MCF 10A (cell line): ENCODE results near the gene PLCD3. TPM values are rescaled to one million over a fixed set of nuclear protein-coding genes. Genes with fewer than 3 reads are reported as not detected.

ENCODE experiments used
- Bru-seq: library from RNA; stranded (reverse); fragments of 400-500 nt; gene quantifications from one replicate; lab custom pipeline; 2021; lab: Mats Ljungman, UMichigan
- BruChase-seq, 2 experiments: library from RNA; stranded (reverse); fragments of 400-500 nt; gene quantifications; one replicate each; lab custom pipeline; 2021; lab: Mats Ljungman, UMichigan
- BruUV-seq: library from RNA; stranded (reverse); fragments of 400-500 nt; replicated peaks from 2 replicates; lab custom pipeline; 2021; lab: Mats Ljungman, UMichigan
- CTCF ChIA-PET: fragments of 300-600 bp; sonication (Branson Sonifier 250); formaldehyde crosslinking; extraction: SDS; loops from one replicate; lab custom pipeline; 2021; ENCODE audit warnings: antibody characterized with exemption, inconsistent platforms; lab: Yijun Ruan, JAX
- POLR2A ChIA-PET: fragments of 300-600, 350-650 bp; sonication (Branson Sonifier 250); formaldehyde crosslinking; extraction: SDS; loops from one replicate; lab custom pipeline; 2020; ENCODE audit warnings: antibody characterized with exemption, inconsistent platforms; lab: Yijun Ruan, JAX
- DNase-seq: peaks from one replicate; pipeline ENCODE4 v3.0.0-alpha.2; 2018; ENCODE audit not compliant: unreplicated experiment
- H3K27ac Mint-ChIP-seq: one replicate; pipeline ENCODE4 v1.8.0; 2022; ENCODE audit warnings: mild to moderate bottlenecking, low read depth, mixed read lengths; ENCODE audit not compliant: unreplicated experiment
- H3K27me3 Mint-ChIP-seq: one replicate; pipeline ENCODE4 v1.8.0; 2022; ENCODE audit warnings: mixed read lengths; ENCODE audit not compliant: insufficient read depth, unreplicated experiment
- H3K36me3 Mint-ChIP-seq: one replicate; pipeline ENCODE4 v1.8.0; 2022; ENCODE audit warnings: mild to moderate bottlenecking, moderate library complexity, mixed read lengths; ENCODE audit not compliant: insufficient read depth, unreplicated experiment
- H3K4me1 Mint-ChIP-seq: one replicate; pipeline ENCODE4 v1.8.0; 2022; ENCODE audit warnings: mixed read lengths; ENCODE audit not compliant: insufficient read depth, unreplicated experiment
- H3K4me3 Mint-ChIP-seq: one replicate; pipeline ENCODE4 v1.8.0; 2022; ENCODE audit warnings: mild to moderate bottlenecking, moderate library complexity, mixed read lengths; ENCODE audit not compliant: unreplicated experiment
- H3K9me3 Mint-ChIP-seq: one replicate; pipeline ENCODE4 v1.8.0; 2022; ENCODE audit warnings: mixed read lengths; ENCODE audit not compliant: unreplicated experiment
- intact Hi-C: fragments of 100-400 bp; cut with micrococcal nuclease; formaldehyde crosslinking; loops from 2 replicates; pipeline ENCODE4 v1.14.1; 2022
- long read RNA-seq: library from polyadenylated mRNA; stranded (forward); transcript quantifications from one replicate; pipeline ENCODE4 v2.0.0, GENCODE V29; 2022
- total RNA-seq: library from RNA; stranded (reverse); gene quantifications from 2 replicates; pipeline ENCODE4 v1.2.3, GENCODE V29; 2022
- TF ChIP-seq, protein P1 (sequence below): fragments of 200-600 bp; IDR thresholded peaks from one replicate; pipeline ENCODE4 v1.8.0; 2022; ENCODE audit warnings: antibody characterized with exemption, mild to moderate bottlenecking; ENCODE audit not compliant: unreplicated experiment

PLCD3 gene, protein sequence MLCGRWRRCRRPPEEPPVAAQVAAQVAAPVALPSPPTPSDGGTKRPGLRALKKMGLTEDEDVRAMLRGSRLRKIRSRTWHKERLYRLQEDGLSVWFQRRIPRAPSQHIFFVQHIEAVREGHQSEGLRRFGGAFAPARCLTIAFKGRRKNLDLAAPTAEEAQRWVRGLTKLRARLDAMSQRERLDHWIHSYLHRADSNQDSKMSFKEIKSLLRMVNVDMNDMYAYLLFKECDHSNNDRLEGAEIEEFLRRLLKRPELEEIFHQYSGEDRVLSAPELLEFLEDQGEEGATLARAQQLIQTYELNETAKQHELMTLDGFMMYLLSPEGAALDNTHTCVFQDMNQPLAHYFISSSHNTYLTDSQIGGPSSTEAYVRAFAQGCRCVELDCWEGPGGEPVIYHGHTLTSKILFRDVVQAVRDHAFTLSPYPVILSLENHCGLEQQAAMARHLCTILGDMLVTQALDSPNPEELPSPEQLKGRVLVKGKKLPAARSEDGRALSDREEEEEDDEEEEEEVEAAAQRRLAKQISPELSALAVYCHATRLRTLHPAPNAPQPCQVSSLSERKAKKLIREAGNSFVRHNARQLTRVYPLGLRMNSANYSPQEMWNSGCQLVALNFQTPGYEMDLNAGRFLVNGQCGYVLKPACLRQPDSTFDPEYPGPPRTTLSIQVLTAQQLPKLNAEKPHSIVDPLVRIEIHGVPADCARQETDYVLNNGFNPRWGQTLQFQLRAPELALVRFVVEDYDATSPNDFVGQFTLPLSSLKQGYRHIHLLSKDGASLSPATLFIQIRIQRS
- 54.5 and 69.7 TPM in 2 replicates for total RNA-seq
- percentile 44 among the genes with signal in this experiment for Bru-seq, nascent RNA
- percentile 59 among the genes with signal in this experiment for BruChase-seq, experiment 1, labeled RNA remaining after a 6-hour chase
- percentile 54 among the genes with signal in this experiment for BruChase-seq, experiment 2, labeled RNA remaining after a 2-hour chase
- long read RNA-seq, full-length matches to known transcripts, result 13 of 29 reads
- long read RNA-seq, partial matches to known transcripts, result 10 of 29 reads
- long read RNA-seq, other reads (novel, unspliced or antisense), result 6 of 29 reads

DNA sequence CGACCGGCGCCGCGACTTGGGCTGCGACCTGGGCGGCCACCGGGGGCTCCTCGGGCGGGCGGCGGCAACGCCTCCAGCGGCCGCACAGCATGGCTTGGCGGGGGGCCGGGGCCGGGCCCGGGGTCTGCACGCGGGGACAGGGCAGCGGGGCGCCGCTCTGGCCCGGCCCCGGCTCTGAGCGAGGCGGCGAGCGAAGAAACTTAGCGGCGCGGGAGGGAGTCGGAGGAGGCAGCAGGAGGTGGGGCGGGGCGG lies at the start of gene PLCD3:
Gene PLCD3, minus strand, starts transcription at position 196 of the 252 bp plus-strand sequence. Its CDS starts 105 bp downstream, at position 91.
- Mint-ChIP-seq H3K4me1 (peaks cover 35% of the 10 kb centered on the region), H3K27me3 (no peaks in the 10 kb centered on the region), H3K4me3 (peak within 1 kb of the TSS; percentile 80), H3K27ac (peak within 1 kb of the TSS; percentile 64), H3K36me3 (peaks cover 5% of the 10 kb centered on the region), H3K9me3 (no peaks in the 10 kb centered on the region)
- TF ChIP-seq, protein P1, sequence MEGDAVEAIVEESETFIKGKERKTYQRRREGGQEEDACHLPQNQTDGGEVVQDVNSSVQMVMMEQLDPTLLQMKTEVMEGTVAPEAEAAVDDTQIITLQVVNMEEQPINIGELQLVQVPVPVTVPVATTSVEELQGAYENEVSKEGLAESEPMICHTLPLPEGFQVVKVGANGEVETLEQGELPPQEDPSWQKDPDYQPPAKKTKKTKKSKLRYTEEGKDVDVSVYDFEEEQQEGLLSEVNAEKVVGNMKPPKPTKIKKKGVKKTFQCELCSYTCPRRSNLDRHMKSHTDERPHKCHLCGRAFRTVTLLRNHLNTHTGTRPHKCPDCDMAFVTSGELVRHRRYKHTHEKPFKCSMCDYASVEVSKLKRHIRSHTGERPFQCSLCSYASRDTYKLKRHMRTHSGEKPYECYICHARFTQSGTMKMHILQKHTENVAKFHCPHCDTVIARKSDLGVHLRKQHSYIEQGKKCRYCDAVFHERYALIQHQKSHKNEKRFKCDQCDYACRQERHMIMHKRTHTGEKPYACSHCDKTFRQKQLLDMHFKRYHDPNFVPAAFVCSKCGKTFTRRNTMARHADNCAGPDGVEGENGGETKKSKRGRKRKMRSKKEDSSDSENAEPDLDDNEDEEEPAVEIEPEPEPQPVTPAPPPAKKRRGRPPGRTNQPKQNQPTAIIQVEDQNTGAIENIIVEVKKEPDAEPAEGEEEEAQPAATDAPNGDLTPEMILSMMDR, result no peak
- BruUV-seq, result no TSS peak
- POLR2A ChIA-PET, result interaction anchor here (0.5 to 4.8 kb wide), 7 partner anchors 18 to 377 kb away, joined by 3 to 115 read pairs (median 5); partner anchors contain the start of genes HEXIM1 and NMT1
- CTCF ChIA-PET, result interaction anchor here (0.5 to 2.2 kb wide), 16 partner anchors 17 to 271 kb away, joined by 3 to 17 read pairs (median 4); partner anchors contain the start of gene NMT1
- no peak for DNase-seq
- intact Hi-C loops, result loop anchor here (2.0 to 5.0 kb wide), 4 partner anchors 23 to 231 kb away; partner anchors contain the start of genes DCAKD and GFAP

DNA sequence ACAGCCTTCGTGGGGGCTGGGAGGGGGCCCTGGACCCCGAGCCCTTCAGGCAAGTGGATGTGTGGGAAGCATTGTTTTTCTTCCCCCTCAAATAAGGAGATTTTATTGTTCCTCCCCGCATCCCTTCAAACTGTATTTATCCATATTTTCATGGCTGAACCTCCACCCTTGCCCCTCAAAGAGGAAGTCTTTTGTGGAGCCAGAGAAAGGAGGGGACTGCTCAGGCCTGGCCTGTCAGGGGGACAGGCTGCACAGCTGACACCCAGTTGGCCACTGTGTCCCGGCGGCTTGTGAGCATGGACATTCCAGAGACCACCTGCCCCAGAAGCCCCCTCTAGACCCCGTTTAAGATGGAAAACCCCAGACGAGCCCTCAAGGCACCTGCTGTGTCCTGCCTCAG lies 45.2 kb upstream of the PLCD3 start:
- intact Hi-C loops, result no loop called here

DNA sequence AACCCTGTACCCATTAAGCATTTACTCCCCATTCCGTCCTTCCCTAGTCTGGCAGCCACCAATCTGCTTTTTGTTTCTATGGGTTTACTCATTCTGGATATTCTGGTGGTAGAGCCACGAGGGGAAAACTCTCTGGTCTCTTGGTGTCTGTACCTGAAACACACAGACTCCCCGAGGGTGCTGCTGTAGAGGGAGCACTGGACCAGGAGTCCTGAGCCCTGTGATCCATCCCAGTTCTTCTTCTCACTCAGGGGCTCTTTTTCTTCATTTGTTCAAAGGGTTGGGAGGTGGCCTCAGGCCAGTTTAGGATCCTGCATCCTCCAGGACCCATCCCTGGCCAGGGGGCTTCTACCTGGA lies 43.4 kb upstream of the PLCD3 start:
- no TSS peak for BruUV-seq

More for the DNA sequence above, 45.2 kb upstream of the PLCD3 start:
- no peak overlapping the region for H3K4me3 Mint-ChIP-seq
- ChIA-PET CTCF (interaction anchor here (1.2 to 3.1 kb wide), 6 partner anchors 17 to 43 kb away, joined by 3 to 17 read pairs (median 12); partner anchors contain the start of gene ACBD4), POLR2A (interaction anchor here (1.0 to 21.2 kb wide), 2 partner anchors 25 to 26 kb away, joined by 3 to 1083 read pairs; partner anchors contain the start of gene HEXIM1)
- H3K36me3 Mint-ChIP-seq, result no peaks in the 10 kb centered on the region
- no TSS peak for BruUV-seq
- H3K4me1 Mint-ChIP-seq, result peaks cover 18% of the 10 kb centered on the region
- no peaks in the 10 kb centered on the region for H3K27me3 Mint-ChIP-seq
- no peak for DNase-seq
- H3K27ac Mint-ChIP-seq, result no peak overlapping the region
- no peaks in the 10 kb centered on the region for H3K9me3 Mint-ChIP-seq
- TF ChIP-seq, protein P1, result no peak

More for the DNA sequence above, 43.4 kb upstream of the PLCD3 start:
- H3K4me1 Mint-ChIP-seq, result peaks cover 21% of the 10 kb centered on the region
- peak overlapping the region; percentile 53 for H3K4me3 Mint-ChIP-seq
- peak overlapping the region; percentile 91 for H3K27ac Mint-ChIP-seq
- CTCF ChIA-PET, result interaction anchor here (1.3 to 3.1 kb wide), 6 partner anchors 16 to 41 kb away, joined by 3 to 17 read pairs (median 12); partner anchors contain the start of gene ACBD4
- no peak for DNase-seq
- H3K36me3 Mint-ChIP-seq, result no peaks in the 10 kb centered on the region
- H3K27me3 Mint-ChIP-seq, result no peaks in the 10 kb centered on the region
- intact Hi-C loops, result no loop called here
- TF ChIP-seq, protein P1, result no peak
- POLR2A ChIA-PET, result interaction anchor here (0.6 to 21.2 kb wide), 9 partner anchors 9 to 129 kb away, joined by 3 to 1083 read pairs (median 3); partner anchors contain the start of genes HEXIM1 and HEXIM2
- H3K9me3 Mint-ChIP-seq, result no peaks in the 10 kb centered on the region
